CD4-positive, CD25-positive, alpha-beta regulatory T cell (primary cell): ENCODE measurements around the gene CD200. TPM values are rescaled to one million over a fixed set of nuclear protein-coding genes. Genes with fewer than 3 reads are reported as not detected.

Experiments
- ATAC-seq, 2 donors: fragments of 150-1000 bp; cut with Tn5 transposase; one replicate each; pipeline ENCODE4 v1.10.0; 2021; ENCODE audit warnings: low read depth in 2 of 2, moderate number of reproducible peaks in 2 of 2, moderate library complexity in 1 of 2
- DNase-seq, 3 donors: peaks; one replicate each; pipeline versions ENCODE4 v3.0.0 to v3.0.0-alpha.2; 2012 to 2022; ENCODE audit warnings: mixed read lengths in 1 of 3
- H3K27ac ChIP-seq: one replicate; pipeline ENCODE4 v1.7.0; 2013; ENCODE audit warnings: mild to moderate bottlenecking, low read length; ENCODE audit not compliant: insufficient read depth, poor library complexity, severe bottlenecking
- H3K27me3 ChIP-seq: one replicate; pipeline ENCODE4 v1.7.0; 2013; ENCODE audit warnings: low read length; ENCODE audit not compliant: control insufficient read depth, insufficient read depth
- H3K36me3 ChIP-seq: one replicate; pipeline ENCODE4 v1.7.0; 2013; ENCODE audit warnings: mild to moderate bottlenecking, low read length, moderate library complexity; ENCODE audit not compliant: control insufficient read depth, insufficient read depth
- H3K4me1 ChIP-seq: 2 replicates; pipeline ENCODE4 v1.7.0; 2013; ENCODE audit warnings: mild to moderate bottlenecking, low read length; ENCODE audit not compliant: insufficient read depth, control insufficient read depth, poor library complexity, severe bottlenecking
- H3K4me3 ChIP-seq: one replicate; pipeline ENCODE4 v1.7.0; 2013; ENCODE audit warnings: low read depth, mild to moderate bottlenecking, low read length, moderate library complexity
- H3K9me3 ChIP-seq, 2 experiments: 1 replicate in 1 of 2; 2 replicates in 1 of 2; pipeline ENCODE4 v1.7.0; 2013; ENCODE audit warnings: low read length in 2 of 2, mild to moderate bottlenecking in 1 of 2, moderate library complexity in 1 of 2; ENCODE audit not compliant: control insufficient read depth in 2 of 2
- H3K27ac Mint-ChIP-seq, 3 donors: one replicate each; pipeline ENCODE4 v1.8.0; 2020 to 2022; ENCODE audit warnings: mild to moderate bottlenecking in 3 of 3, mixed read lengths in 3 of 3, moderate library complexity in 2 of 3
- H3K27me3 Mint-ChIP-seq: one replicate; pipeline ENCODE4 v1.8.0; 2022; ENCODE audit warnings: mild to moderate bottlenecking, mixed read lengths
- H3K36me3 Mint-ChIP-seq: one replicate; pipeline ENCODE4 v1.8.0; 2020; ENCODE audit warnings: mixed read lengths
- H3K4me1 Mint-ChIP-seq, 4 donors: one replicate each; pipeline ENCODE4 v1.8.0; 2020 to 2022; ENCODE audit warnings: mixed read lengths in 4 of 4, mild to moderate bottlenecking in 1 of 4
- H3K4me3 Mint-ChIP-seq, 4 donors: one replicate each; pipeline ENCODE4 v1.8.0; 2020 to 2022; ENCODE audit warnings: mild to moderate bottlenecking in 4 of 4, mixed read lengths in 4 of 4, moderate library complexity in 3 of 4
- H3K9me3 Mint-ChIP-seq, 7 donors: one replicate each; pipeline ENCODE4 v1.8.0; 2020 to 2022; ENCODE audit warnings: mixed read lengths in 7 of 7, mild to moderate bottlenecking in 3 of 7, moderate library complexity in 2 of 7
- polyA plus RNA-seq, 4 donors: library from polyadenylated mRNA; unstranded; fragments of 300-500 nt; fragmentation: Illumina TruSeq; gene quantifications; one replicate each; pipeline ENCODE4 v1.2.3, GENCODE V29; 2021
- total RNA-seq: library from RNA; stranded (reverse); gene quantifications from one replicate; pipeline ENCODE4 v1.2.3, GENCODE V29; 2022

Gene CD200
- total and polyA plus RNA-seq, 5 donors from 2014 or later, result 1.9 to 4.8 (median 2.8) TPM

GRCh38 chr3:112392393-112393359 is 59.7 kb downstream of the CD200 start:
- H3K27ac Mint-ChIP-seq, result no peak overlapping the region
- Histone ChIP-seq H3K27ac (no peak overlapping the region), H3K36me3 (no peaks in the 10 kb centered on the region), H3K4me1 (no peaks in the 10 kb centered on the region), H3K9me3 (no peaks in the 10 kb centered on the region), H3K4me3 (no peak overlapping the region), H3K27me3 (no peaks in the 10 kb centered on the region)
- DNase-seq (no peak), ATAC-seq (no peak)
- H3K36me3 Mint-ChIP-seq, result no peaks in the 10 kb centered on the region
- H3K9me3 Mint-ChIP-seq, result peaks cover 0 to 11% (median 3%) of the 10 kb centered on the region in 7 donors
- peaks cover 0 to 6% (median under 1%) of the 10 kb centered on the region in 4 donors for H3K4me1 Mint-ChIP-seq
- H3K27me3 Mint-ChIP-seq, result no peaks in the 10 kb centered on the region
- no peak overlapping the region for H3K4me3 Mint-ChIP-seq

- H3K4me3 ChIP-seq, result no peak overlapping the region
- peaks cover 0 to 6% (median under 1%) of the 10 kb centered on the region in 4 donors for H3K4me1 Mint-ChIP-seq
- no peaks in the 10 kb centered on the region for H3K27me3 ChIP-seq
- no peak for ATAC-seq
- no peaks in the 10 kb centered on the region for H3K36me3 ChIP-seq
- H3K4me3 Mint-ChIP-seq, result no peak overlapping the region
- no peak for DNase-seq
- no peak overlapping the region for H3K27ac ChIP-seq
- H3K27me3 Mint-ChIP-seq, result no peaks in the 10 kb centered on the region
- peaks cover 0 to 11% (median 3%) of the 10 kb centered on the region in 7 donors for H3K9me3 Mint-ChIP-seq
- H3K9me3 ChIP-seq, result no peaks in the 10 kb centered on the region
- no peaks in the 10 kb centered on the region for H3K36me3 Mint-ChIP-seq
- H3K4me1 ChIP-seq, result no peaks in the 10 kb centered on the region
- H3K27ac Mint-ChIP-seq, result no peak overlapping the region
These were observed 60.4 kb downstream of the CD200 start for GRCh38 chr3:112393360-112393728.

GRCh38 chr3:112394003-112394640 is 61.2 kb downstream of the CD200 start:
- no peaks in the 10 kb centered on the region for H3K27me3 Mint-ChIP-seq
- H3K9me3 Mint-ChIP-seq, result peaks cover 0 to 11% (median 3%) of the 10 kb centered on the region in 7 donors
- no peaks in the 10 kb centered on the region for H3K36me3 ChIP-seq
- H3K4me1 ChIP-seq, result no peaks in the 10 kb centered on the region
- no peak for ATAC-seq
- no peak overlapping the region for H3K4me3 ChIP-seq
- H3K9me3 ChIP-seq, result no peaks in the 10 kb centered on the region
- no peak for DNase-seq
- H3K27me3 ChIP-seq, result no peaks in the 10 kb centered on the region
- no peaks in the 10 kb centered on the region for H3K36me3 Mint-ChIP-seq
- no peak overlapping the region for H3K4me3 Mint-ChIP-seq
- H3K27ac Mint-ChIP-seq, result peak overlapping the region in 1 of 3 donors; percentile 66
- peaks cover 0 to 6% (median under 1%) of the 10 kb centered on the region in 4 donors for H3K4me1 Mint-ChIP-seq
- H3K27ac ChIP-seq, result no peak overlapping the region

- Mint-ChIP-seq H3K36me3 (no peaks in the 10 kb centered on the region), H3K4me1 (peaks cover 0 to 6% (median under 1%) of the 10 kb centered on the region in 4 donors), H3K4me3 (no peak overlapping the region), H3K27me3 (no peaks in the 10 kb centered on the region), H3K9me3 (peaks cover 0 to 11% (median 3%) of the 10 kb centered on the region in 7 donors), H3K27ac (no peak overlapping the region)
- Histone ChIP-seq H3K9me3 (no peaks in the 10 kb centered on the region), H3K27ac (no peak overlapping the region), H3K4me1 (no peaks in the 10 kb centered on the region), H3K27me3 (no peaks in the 10 kb centered on the region), H3K4me3 (no peak overlapping the region), H3K36me3 (no peaks in the 10 kb centered on the region)
- no peak for DNase-seq
- ATAC-seq, result no peak
These were observed 62.4 kb downstream of the CD200 start for GRCh38 chr3:112395181-112395895.

- Mint-ChIP-seq H3K27me3 (no peaks in the 10 kb centered on the region), H3K36me3 (no peaks in the 10 kb centered on the region), H3K9me3 (peaks cover 0 to 11% (median 3%) of the 10 kb centered on the region in 7 donors), H3K4me3 (no peak overlapping the region), H3K27ac (no peak overlapping the region), H3K4me1 (peaks cover 0 to 3% (median 0%) of the 10 kb centered on the region in 4 donors)
- no peaks in the 10 kb centered on the region for H3K36me3 ChIP-seq
- DNase-seq, result no peak
- no peak for ATAC-seq
- no peak overlapping the region for H3K27ac ChIP-seq
- H3K9me3 ChIP-seq, result no peaks in the 10 kb centered on the region
- no peaks in the 10 kb centered on the region for H3K4me1 ChIP-seq
- no peak overlapping the region for H3K4me3 ChIP-seq
- no peaks in the 10 kb centered on the region for H3K27me3 ChIP-seq
These were observed 62.9 kb downstream of the CD200 start for GRCh38 chr3:112395896-112396290.

- no peaks in the 10 kb centered on the region for H3K9me3 ChIP-seq
These were observed 64.6 kb downstream of the CD200 start for GRCh38 chr3:112397556-112397955.

GRCh38 chr3:112399064-112399463 is 66.1 kb downstream of the CD200 start:
- no peak overlapping the region for H3K27ac Mint-ChIP-seq
- ATAC-seq (no peak), DNase-seq (no peak)
- H3K4me1 ChIP-seq, result no peaks in the 10 kb centered on the region
- no peaks in the 10 kb centered on the region for H3K4me1 Mint-ChIP-seq
- peaks cover 0 to 3% (median 0%) of the 10 kb centered on the region in 7 donors for H3K9me3 Mint-ChIP-seq
- no peak overlapping the region for H3K27ac ChIP-seq
- H3K4me3 Mint-ChIP-seq, result no peak overlapping the region
- no peaks in the 10 kb centered on the region for H3K27me3 Mint-ChIP-seq
- no peaks in the 10 kb centered on the region for H3K9me3 ChIP-seq
- no peaks in the 10 kb centered on the region for H3K36me3 Mint-ChIP-seq
- H3K27me3 ChIP-seq, result no peaks in the 10 kb centered on the region
- no peaks in the 10 kb centered on the region for H3K36me3 ChIP-seq
- H3K4me3 ChIP-seq, result no peak overlapping the region

More at GRCh38 chr3:112397556-112397955, 64.6 kb downstream of the CD200 start:
- Histone ChIP-seq H3K4me1 (no peaks in the 10 kb centered on the region), H3K36me3 (no peaks in the 10 kb centered on the region), H3K4me3 (no peak overlapping the region), H3K27me3 (no peaks in the 10 kb centered on the region), H3K27ac (no peak overlapping the region)
- DNase-seq (no peak), ATAC-seq (no peak)
- Mint-ChIP-seq H3K27ac (no peak overlapping the region), H3K4me3 (no peak overlapping the region), H3K9me3 (peaks cover 0 to 7% (median 2%) of the 10 kb centered on the region in 7 donors), H3K4me1 (no peaks in the 10 kb centered on the region), H3K36me3 (no peaks in the 10 kb centered on the region), H3K27me3 (no peaks in the 10 kb centered on the region)
